Measurements from ENCODE around the gene GLB1L2. TPM values are rescaled to one million over a fixed set of nuclear protein-coding genes. Genes with fewer than 3 reads are reported as not detected.

GLB1L2 gene
- total and polyA plus RNA-seq, 2 of the 13 experiments (the other 11 are each of a cell fraction or from before 2014, with no cell fraction given) = 0.59 to 0.69 TPM

DNA sequence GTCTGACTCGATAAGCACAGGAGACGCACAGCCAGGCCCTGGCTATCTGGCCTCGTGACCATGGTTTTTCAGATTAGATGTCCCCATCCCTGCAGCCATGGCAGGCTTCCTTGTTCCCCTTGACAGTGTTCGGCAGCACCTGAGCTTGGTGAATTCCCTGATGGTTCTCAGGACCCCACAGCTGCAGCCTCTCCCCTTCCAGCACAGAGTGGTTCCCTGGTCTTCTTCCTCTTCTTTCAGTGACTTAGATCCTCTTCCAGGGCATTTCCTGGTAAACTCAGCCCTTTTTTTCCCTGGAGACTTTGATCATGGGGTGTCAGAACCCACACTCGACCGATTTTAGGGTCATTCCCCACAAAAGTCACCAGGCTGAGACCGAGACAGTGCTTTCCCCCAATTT lies 41.1 kb upstream of the GLB1L2 start:
- no peak for DNase-seq (ENCODE audit: low spot score)
- no peak overlapping the region for H2AFZ ChIP-seq (ENCODE audit: low read length)
- no peaks in the 10 kb centered on the region for H3K4me1 ChIP-seq (ENCODE audit: insufficient read depth, low read length)
- H3K36me3 ChIP-seq (replicated peaks in 1 of 2; ENCODE audit: control insufficient read depth in 1 of 2, insufficient read depth in 2 of 2, low read length in 2 of 2) = no peaks in the 10 kb centered on the region
- no peak for ATAC-seq
- TF ChIP-seq ZNF121 (CRISPR knock-in tag; IDR thresholded peaks at IDR 0.05) (no peak), ZNF333 (CRISPR knock-in tag; IDR thresholded peaks at IDR 0.05; ENCODE audit: borderline replicate concordance) (no peak), ZNF292 (CRISPR knock-in tag; IDR thresholded peaks at IDR 0.05; ENCODE audit: borderline replicate concordance, low read depth) (no peak), POLR2AphosphoS2 (IDR thresholded peaks at IDR 0.05; ENCODE audit: low read depth, low read length) (no peak), ZNF20 (CRISPR knock-in tag; IDR thresholded peaks at IDR 0.05) (no peak), MIER2 (CRISPR knock-in tag; IDR thresholded peaks at IDR 0.05) (no peak), AGO2 (optimal IDR thresholded peaks at IDR 0.05; ENCODE audit: low read depth, low read length) (no peak), ZNF703 (CRISPR knock-in tag; IDR thresholded peaks at IDR 0.05; ENCODE audit: borderline replicate concordance) (no peak), ZNF766 (CRISPR knock-in tag; IDR thresholded peaks at IDR 0.05; ENCODE audit: borderline replicate concordance) (no peak), SMAD1 (CRISPR knock-in tag; IDR thresholded peaks at IDR 0.05; ENCODE audit: borderline replicate concordance, low read depth) (no peak), SRY (CRISPR knock-in tag; IDR thresholded peaks at IDR 0.05) (no peak), ZNF205 (CRISPR knock-in tag; IDR thresholded peaks at IDR 0.05) (no peak), HOXD1 (CRISPR knock-in tag; IDR thresholded peaks at IDR 0.05) (no peak), ZNF317 (CRISPR knock-in tag; IDR thresholded peaks at IDR 0.05) (no peak), ARHGAP35 (CRISPR knock-in tag; IDR thresholded peaks at IDR 0.05; ENCODE audit: borderline replicate concordance) (no peak), HHEX (CRISPR knock-in tag; IDR thresholded peaks at IDR 0.05) (no peak)
- TF ChIP-seq, protein P1, sequence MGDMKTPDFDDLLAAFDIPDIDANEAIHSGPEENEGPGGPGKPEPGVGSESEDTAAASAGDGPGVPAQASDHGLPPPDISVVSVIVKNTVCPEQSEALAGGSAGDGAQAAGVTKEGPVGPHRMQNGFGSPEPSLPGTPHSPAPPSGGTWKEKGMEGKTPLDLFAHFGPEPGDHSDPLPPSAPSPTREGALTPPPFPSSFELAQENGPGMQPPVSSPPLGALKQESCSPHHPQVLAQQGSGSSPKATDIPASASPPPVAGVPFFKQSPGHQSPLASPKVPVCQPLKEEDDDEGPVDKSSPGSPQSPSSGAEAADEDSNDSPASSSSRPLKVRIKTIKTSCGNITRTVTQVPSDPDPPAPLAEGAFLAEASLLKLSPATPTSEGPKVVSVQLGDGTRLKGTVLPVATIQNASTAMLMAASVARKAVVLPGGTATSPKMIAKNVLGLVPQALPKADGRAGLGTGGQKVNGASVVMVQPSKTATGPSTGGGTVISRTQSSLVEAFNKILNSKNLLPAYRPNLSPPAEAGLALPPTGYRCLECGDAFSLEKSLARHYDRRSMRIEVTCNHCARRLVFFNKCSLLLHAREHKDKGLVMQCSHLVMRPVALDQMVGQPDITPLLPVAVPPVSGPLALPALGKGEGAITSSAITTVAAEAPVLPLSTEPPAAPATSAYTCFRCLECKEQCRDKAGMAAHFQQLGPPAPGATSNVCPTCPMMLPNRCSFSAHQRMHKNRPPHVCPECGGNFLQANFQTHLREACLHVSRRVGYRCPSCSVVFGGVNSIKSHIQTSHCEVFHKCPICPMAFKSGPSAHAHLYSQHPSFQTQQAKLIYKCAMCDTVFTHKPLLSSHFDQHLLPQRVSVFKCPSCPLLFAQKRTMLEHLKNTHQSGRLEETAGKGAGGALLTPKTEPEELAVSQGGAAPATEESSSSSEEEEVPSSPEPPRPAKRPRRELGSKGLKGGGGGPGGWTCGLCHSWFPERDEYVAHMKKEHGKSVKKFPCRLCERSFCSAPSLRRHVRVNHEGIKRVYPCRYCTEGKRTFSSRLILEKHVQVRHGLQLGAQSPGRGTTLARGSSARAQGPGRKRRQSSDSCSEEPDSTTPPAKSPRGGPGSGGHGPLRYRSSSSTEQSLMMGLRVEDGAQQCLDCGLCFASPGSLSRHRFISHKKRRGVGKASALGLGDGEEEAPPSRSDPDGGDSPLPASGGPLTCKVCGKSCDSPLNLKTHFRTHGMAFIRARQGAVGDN (CRISPR knock-in tag; IDR thresholded peaks at IDR 0.05) = no peak
- TF ChIP-seq, protein P2, sequence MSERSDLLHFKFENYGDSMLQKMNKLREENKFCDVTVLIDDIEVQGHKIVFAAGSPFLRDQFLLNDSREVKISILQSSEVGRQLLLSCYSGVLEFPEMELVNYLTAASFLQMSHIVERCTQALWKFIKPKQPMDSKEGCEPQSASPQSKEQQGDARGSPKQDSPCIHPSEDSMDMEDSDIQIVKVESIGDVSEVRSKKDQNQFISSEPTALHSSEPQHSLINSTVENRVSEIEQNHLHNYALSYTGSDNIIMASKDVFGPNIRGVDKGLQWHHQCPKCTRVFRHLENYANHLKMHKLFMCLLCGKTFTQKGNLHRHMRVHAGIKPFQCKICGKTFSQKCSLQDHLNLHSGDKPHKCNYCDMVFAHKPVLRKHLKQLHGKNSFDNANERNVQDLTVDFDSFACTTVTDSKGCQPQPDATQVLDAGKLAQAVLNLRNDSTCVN (CRISPR knock-in tag; IDR thresholded peaks at IDR 0.05; ENCODE audit: borderline replicate concordance) = no peak
- TF ChIP-seq, protein P3, sequence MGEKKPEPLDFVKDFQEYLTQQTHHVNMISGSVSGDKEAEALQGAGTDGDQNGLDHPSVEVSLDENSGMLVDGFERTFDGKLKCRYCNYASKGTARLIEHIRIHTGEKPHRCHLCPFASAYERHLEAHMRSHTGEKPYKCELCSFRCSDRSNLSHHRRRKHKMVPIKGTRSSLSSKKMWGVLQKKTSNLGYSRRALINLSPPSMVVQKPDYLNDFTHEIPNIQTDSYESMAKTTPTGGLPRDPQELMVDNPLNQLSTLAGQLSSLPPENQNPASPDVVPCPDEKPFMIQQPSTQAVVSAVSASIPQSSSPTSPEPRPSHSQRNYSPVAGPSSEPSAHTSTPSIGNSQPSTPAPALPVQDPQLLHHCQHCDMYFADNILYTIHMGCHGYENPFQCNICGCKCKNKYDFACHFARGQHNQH (CRISPR knock-in tag; IDR thresholded peaks at IDR 0.05) = no peak
- intact Hi-C loops (cut with micrococcal nuclease; ENCODE audit: unreplicated experiment) (no loop called here), in situ Hi-C loops (cut with HindIII; ENCODE audit: extremely low pct_ligation_motif_present, low pct_unique_long_range_greater_than_20kb) (no loop called here)
- H3K9ac ChIP-seq (ENCODE audit: insufficient read depth, low read depth, low read length) = no peak overlapping the region
- H3K79me2 ChIP-seq (ENCODE audit: insufficient read depth, low read length) = no peaks in the 10 kb centered on the region
- no peaks in the 10 kb centered on the region for H4K20me1 ChIP-seq (ENCODE audit: insufficient read depth, low read length)
- no TSS peak for BruUV-seq (replicated peaks)
- no peaks in the 10 kb centered on the region for H3K9me3 ChIP-seq (ENCODE audit: low read length)
- CTCF ChIA-PET (ENCODE audit: low intra/inter-chr PET ratio, low total read pairs) = no interaction called here
- no peak for FAIRE-seq
- H3K4me3 ChIP-seq (replicated peaks in 1 of 3; ENCODE audit: insufficient read depth in 1 of 3, low read depth in 2 of 3, low read length in 3 of 3) = no peak overlapping the region
- H3K27ac ChIP-seq (ENCODE audit: extremely low read length, insufficient read depth, low read length) = no peak overlapping the region
- no peak overlapping the region for H3K4me2 ChIP-seq (ENCODE audit: low read depth, low read length)
- WGBS (ENCODE audit: low lambda C conversion rate) = 35% methylated on average over 7 of the region's 7 CpGs
- POLR2A ChIA-PET = no interaction called here
- peaks cover 0 to 39% of the 10 kb centered on the region in 2 experiments; a peak in 3 of 5 replicates for H3K27me3 ChIP-seq (ENCODE audit: control insufficient read depth in 1 of 2, insufficient read depth in 2 of 2, low read length in 2 of 2)
